Stimulated activated CD4-positive, alpha-beta T cell treated with anti-CD3 and anti-CD28 coated beads, Interleukin-1b, Interleukin-23, amount 100 ng/mL, for 1 hour (primary cell): ENCODE measurements around the gene DNPEP.
A peak's percentile ranks its signal among the peaks of the same experiment; 100 is the strongest.

Source experiments
- DNase-seq, 2 donors: peaks; one replicate each; pipeline ENCODE4 v3.0.0-alpha.2; 2020; ENCODE audit warnings: low read depth in 2 of 2

DNPEP gene

GRCh38 chr2:219387306-219388120, at the start of gene DNPEP:
TSS of gene DNPEP (minus strand) at chr2:219387912. CDS start at chr2:219387794, 118 bp downstream.
- DNase-seq: peak; percentile 94

DNA sequence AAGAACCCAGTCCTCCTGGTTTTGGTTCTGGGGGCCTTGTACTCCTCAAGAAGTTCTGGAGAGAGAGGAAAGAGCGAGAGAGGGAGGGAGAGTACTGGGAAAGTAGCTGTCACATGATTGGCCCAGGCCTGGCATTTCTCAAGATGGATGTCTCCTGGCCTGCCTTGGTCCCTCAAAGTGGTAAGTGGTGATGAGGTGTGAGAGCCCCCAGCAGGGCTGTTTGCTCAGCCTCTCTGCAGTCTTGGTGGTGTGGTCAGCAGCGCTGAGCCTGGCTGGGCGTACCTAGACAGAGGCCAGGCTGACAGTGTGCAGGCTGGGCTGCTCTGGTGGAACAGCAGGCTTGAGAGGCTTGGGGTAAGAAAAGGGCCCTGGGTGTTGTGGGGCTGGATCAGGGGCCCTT, 49.4 kb upstream of the DNPEP start:
- DNase-seq: no peak

- DNase-seq: no peak
Observed at GRCh38 chr2:219436491-219436890, 48.8 kb upstream of the DNPEP start.

DNA sequence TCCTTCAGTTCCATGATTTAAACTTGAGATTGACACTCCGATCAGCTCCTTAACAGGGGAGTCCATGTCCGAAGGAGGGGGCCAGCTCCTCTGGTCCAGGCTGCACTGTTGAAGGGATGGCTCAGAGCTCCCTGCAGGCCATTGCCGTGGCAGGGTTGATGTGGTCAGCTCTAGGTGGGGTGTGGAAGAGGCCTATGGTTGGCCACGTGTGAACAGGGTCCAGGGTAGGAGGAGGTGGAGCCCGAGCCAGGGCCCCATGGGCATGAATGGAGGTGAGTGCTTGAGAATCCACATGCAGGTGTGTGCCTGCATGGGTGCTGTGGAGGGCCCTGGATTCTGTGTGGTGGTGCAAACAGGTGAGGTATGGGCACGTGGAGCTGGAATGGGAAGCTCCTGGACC, 48.0 kb upstream of the DNPEP start:
- no peak for DNase-seq

GRCh38 chr2:219434718-219435525, 47.2 kb upstream of the DNPEP start, which contains the start of gene SPEG:
TSS of gene SPEG (plus strand) at chr2:219434843. CDS start at chr2:219434978, 135 bp downstream.
- no peak for DNase-seq

GRCh38 chr2:219434468-219434717, 46.7 kb upstream of the DNPEP start:
- DNase-seq: no peak

GRCh38 chr2:219433666-219434467, 46.2 kb upstream of the DNPEP start:
- no peak for DNase-seq

- DNase-seq: no peak
Observed at GRCh38 chr2:219430633-219431615, 43.2 kb upstream of the DNPEP start.

GRCh38 chr2:219429958-219430606, 42.4 kb upstream of the DNPEP start:
- DNase-seq: no peak

- DNase-seq: no peak
Observed at GRCh38 chr2:219428469-219428868, 40.8 kb upstream of the DNPEP start.

- no peak for DNase-seq
Observed at GRCh38 chr2:219426534-219427136, 38.9 kb upstream of the DNPEP start.

GRCh38 chr2:219426068-219426443, 38.3 kb upstream of the DNPEP start:
- DNase-seq: no peak

DNA sequence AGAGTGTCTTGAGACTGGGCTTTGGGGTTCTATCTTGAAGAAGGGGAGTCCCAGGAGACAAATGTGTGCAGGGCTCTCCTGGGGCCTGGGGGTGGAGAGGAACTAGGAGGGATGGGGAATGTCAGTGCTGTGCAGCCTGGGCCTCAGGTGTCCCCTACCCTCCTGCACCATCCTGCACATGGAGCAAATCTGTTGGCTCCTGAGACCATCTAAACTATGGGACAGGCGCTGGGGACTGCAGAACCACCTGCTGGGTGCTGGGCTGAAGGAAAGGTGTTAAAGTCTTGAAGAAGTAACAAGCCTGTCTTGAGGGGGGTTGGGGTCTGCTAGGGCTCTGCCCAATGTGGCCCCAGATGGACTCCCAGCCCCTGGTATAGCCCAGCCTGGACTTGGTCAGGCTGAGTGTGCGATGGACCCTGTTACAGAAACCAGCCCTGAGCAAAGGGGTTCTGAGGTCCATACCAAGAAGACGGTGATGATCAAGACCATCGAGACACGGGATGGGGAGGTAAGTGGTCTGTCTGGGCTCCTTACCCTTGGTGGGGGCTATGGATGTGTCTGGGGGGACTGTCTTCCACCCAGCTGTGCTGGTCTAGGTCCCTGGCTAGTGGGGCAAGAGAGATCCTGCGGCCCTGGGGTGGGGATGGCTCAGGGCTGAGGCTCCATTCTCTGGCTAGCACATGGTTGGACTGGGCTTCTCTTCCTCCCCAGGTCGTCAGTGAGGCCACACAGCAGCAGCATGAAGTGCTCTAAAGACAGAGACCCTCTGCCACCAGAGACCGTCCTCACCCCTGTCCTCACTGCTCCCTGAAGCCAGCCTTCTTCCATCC, 37.7 kb upstream of the DNPEP start:
- DNase-seq: no peak

DNA sequence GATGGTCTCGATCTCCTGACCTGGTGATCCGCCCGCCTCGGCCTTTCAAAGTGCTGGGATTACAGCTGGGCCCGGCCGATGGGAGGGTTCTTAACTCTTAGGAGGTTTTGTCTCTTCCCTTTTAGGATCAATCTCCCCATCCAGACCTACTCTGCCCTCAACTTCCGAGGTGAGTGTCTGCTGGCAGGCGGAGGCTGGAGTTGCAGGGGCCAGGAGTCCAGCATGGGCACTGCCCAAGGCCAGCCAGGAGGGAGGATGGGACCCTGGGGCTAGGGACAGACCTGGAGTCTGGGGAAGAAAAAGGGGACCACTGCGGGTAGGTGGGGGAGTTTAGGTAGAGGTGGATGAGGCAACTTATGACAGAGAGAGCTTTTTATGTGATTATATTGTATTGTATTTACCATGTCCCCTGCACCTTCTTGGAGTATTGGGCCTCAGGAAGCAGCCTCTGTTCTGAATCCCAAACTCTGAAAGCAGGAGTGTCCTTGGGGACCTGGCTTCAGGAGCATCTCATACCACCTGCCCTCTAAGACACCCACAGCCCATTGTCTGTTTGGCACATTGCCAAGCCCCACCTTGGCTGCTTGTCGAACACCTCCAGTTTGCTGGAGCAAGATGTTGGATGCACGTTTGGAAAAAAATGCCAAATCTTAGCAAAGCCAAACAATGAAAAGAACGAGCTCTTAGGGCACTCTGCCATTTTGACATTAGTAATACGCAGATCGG, 36.1 kb upstream of the DNPEP start:
- DNase-seq: no peak

GRCh38 chr2:219422952-219423534, 35.3 kb upstream of the DNPEP start:
- DNase-seq: no peak

- no peak for DNase-seq
Observed at GRCh38 chr2:219421323-219421722, 33.6 kb upstream of the DNPEP start.

DNA sequence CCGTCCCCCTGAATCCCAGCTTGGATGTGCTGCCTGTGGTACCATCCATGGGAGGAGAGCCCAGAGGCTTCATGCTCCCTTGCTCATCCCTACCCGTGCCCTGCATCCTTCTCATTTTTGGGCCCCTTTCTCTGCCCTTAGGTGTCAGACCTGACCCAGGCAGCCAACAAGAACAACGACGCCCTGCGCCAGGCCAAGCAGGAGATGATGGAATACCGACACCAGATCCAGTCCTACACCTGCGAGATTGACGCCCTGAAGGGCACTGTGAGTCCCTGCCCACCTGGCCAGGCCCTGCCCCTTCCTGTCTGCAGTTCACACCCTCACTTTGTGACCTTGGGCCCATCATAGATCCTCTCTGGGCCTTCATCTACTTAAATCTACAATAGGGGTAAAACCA, 33.0 kb upstream of the DNPEP start:
- DNase-seq: no peak
